DMS53 treated with DMSO at 0.1 percent for 48 hours (cell line): Measurements from ENCODE around the gene GPBP1L1.

ENCODE experiments used
- DNase-seq: peaks from one replicate; lab custom pipeline; 2025; ENCODE audit not compliant: unreplicated experiment; lab: John Stamatoyannopoulos, UW

GPBP1L1 gene

DNA sequence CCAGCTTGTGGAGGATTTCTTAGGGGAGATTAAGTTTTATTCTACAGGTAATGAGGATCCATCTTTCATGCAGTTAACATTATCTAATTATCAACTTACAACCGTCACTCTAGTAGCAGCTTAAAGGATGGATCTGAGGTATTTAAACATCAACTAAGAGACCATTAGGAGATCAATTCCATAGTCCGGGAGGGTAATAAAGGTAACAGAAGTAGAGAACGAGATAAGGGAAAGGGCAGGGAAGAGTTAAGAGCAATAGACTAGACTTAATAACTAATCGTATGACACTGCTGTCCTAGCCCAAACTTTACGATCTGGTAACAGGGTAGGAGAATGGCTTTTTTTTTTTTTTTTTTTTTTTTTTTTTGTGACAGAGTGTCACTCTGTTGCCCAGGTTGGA, 43.0 kb downstream of the GPBP1L1 start:
- no peak for DNase-seq

DNA sequence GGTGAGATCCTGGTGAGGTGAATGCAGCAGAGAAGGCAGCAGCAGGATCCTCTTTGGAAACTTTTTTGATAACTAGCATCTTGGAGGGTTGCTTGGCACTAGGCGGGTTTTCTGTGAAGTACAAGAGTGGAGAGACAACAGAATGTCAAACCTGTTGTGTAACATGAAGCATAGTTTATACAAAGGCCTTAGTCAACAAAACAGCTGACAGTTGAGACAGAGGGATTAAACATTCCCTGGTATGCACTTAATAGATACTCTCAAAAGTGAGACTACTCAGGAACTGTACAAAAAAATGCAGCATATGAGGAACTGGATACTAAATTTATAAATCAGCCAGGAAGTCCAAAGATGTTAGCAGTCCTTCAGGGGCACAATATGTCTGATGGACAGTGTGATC, 46.0 kb downstream of the GPBP1L1 start:
- no peak for DNase-seq

DNA sequence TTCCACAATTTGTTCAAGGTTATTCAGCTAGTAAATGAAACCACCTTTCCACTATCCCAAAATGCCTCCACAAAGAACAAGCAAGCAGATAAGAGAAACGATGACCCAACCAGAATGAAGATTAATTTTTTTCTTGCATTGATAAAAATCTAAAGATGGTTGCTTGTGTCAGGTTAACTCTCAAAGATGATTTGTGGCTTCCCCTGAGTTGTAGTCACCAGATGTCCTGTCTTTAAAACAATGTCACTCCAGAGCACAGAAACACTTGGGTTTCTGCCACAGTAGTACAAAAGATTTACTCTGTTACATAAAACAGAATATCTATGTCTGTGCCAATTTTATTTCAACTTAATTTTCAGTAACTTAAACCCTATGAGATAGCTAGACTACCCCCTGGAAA, 51.1 kb downstream of the GPBP1L1 start:
- DNase-seq = no peak

DNA sequence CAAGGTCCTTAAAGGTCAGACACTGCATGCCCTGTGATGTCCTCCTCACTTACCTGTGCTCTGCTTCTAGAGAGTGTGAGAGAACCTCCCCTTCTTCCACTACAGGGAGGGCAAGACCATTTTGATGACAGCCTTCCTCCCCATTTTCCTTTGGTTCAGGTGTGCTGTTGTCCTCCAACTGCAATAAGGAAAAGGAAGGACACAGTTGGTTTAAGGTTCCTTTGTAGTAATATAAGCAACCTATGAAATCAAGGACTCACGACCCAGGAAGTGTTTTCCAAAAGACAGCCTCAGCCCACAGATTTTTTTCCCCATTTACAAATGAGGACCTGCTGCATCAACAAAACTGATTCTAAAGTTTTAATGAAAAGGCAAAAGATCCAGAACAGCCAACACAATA, 55.9 kb downstream of the GPBP1L1 start:
- DNase-seq = no peak

DNA sequence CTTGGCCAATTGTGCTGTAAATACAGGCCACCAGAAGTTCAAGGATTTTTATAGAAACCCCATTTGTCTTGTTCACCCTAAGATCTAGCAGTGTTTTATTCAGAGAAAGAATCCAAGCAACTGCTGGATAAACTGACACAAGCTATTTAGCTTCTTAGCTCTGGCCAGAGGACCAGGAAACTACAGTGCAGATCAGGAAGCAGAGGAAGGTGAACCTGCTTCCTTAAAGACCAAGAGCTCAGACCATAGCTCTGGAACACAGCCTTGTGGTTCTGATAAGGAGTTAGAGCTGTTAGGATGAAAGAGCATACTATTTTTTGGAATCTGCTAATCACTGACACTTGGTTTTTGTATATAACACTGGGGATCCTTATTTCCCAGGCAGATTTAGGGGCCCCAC, 57.3 kb downstream of the GPBP1L1 start:
- DNase-seq = no peak

DNA sequence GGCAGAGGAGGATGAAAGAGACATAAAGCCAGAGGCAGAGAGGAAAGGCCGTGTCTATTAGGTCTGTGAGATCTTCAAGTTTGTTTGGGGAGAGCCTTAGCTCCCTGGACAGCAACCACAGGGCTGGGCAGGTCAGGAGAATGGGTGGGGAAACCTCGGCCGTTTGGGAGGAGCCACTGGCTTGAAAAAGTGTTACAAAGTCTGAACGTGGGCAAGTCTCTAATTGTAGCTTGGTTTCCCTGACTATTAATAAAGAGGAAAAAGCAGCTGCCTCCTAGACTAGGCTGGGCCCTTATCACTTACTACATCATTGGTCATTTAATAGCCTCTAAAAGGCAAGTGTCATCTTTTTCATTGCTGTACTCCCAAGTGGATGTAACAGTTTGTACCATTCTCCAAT, 62.4 kb downstream of the GPBP1L1 start, which contains the start of gene CCDC17:
CCDC17 (minus strand) TSS at position 83 of the 400 bp plus-strand sequence. CDS start 145 bp downstream, outside the sequence.
- no peak for DNase-seq

DNA sequence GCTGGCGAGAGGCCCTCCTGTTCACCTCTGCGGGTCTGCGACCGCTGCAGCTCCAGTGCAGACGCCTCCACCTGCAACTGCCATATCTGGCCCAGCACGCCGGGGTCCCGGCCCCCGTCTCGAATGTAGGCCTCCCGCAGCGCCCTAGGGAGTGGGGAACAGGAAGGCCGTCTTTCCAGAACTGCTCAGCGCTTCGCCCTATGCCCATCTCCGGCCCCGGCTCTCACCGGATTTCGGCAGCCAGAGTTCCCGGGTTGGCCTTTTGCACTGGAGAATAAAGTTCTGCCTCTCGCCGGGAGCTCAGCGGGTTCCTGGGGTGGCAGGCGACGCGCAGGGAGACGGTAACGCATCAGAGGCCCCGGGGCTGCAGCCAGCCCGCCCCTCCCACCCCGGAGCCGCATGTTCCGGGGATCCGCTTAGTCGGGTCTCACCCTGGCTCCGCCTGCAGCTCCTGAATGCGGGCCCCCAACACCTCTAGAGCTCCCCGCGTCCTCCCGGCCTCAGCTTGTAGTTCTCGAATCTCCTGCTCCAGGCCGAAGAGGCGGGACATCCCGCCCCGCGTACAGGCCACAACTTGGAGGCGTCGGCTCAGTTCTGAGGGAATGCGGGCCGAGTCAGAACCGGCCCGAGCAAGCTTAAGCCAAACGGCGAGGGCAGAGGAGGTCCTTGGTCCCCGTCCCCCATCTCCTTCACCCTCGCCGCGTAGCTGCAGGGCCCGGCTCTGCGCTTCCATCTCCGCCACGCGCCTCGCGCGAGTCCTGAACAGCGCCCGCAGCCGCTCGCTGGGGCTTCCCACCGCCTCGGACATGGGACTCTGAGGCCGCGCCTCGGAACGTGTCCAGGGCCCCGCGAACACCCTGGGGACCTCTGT, 63.6 kb downstream of the GPBP1L1 start:
- DNase-seq = no peak

DNA sequence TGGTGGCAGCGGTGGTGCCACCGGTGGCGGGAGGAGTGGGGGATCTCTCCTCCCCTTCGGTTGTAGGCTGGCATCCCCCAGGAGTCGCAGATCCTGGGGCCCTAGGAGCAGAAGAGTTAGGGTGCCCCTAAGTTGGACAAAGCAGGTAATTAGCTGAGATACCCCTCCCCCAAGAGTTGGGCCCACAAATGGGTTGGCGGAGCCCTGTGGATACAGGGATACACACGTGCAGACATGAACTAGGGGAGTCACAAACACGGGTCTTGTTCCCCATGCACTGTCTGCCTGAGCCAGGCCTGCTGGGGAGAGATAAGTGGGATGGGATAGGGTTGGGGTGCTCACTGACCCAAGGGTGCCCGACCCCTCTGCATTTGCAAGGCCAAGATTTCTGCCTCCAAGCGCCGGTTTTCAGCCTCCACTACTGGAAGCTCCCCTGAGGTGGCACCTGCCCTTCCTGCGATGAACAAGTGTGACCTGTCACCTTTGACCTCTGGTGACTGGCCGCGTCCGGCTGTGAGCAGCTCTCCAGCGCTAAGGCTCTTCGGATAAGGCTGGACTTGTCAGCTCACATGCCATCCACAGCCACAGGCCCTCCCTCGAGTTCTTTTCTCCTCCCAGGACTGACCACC, 64.3 kb downstream of the GPBP1L1 start:
- no peak for DNase-seq

DNA sequence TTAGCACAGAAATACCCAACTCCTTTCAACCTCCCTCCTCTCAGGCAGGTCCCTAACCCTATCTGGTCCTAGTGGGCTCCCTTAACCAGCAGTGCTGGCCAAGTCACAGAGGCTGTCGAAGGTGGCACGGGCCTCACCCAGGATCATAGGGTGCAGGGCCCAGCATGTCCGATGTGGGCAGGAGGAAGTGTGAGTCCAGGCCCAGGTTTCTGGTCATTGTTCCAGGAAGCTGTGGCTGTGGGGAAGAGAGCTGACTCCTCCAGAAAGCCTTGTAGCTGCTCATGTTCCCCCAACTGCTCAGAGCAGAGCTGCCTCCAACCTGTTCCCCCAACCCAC, 64.9 kb downstream of the GPBP1L1 start:
- DNase-seq = no peak

DNA sequence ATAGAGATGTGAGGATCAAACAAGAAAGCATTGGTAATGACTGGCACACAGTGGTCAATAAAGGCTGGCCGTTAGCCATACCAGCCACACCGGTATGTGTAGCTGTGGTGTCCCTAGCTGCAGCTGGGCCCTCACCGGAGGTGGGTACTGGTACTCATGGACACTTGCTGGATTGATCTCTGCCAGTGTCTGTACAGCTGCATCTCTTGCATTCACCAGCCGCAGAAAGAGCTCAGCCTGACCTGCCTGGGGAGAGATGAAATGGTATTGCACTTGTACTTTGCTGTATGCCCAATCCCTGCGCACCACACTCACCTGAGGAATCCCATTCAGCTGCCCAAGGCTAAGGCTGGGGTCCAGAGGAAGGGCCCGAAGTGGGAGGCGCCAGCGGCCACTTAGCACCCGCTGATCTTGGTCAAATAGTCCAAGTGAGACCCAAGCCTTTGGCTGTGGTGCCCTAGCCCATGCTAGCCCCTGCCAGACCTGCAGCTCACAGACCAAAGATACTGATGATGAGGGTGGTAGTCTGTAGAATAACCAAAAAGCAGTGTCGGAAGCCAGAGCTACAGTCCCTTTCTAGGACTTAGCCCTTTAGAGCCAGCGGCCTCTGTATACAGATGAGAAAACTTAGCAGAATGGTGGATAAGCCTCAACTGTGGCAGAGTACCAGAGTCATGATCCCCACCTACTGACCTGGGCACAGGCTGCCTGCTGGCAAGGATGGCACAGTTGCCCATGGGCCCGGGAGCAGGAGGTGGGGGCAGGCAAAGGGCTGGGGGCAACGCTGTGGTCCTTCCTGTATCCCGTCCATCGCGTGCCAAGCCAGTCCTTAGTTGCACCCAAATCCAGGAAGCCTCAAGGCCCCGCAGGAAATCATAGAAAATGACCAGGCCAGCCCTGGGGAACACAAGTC, 65.5 kb downstream of the GPBP1L1 start:
- no peak for DNase-seq

DNA sequence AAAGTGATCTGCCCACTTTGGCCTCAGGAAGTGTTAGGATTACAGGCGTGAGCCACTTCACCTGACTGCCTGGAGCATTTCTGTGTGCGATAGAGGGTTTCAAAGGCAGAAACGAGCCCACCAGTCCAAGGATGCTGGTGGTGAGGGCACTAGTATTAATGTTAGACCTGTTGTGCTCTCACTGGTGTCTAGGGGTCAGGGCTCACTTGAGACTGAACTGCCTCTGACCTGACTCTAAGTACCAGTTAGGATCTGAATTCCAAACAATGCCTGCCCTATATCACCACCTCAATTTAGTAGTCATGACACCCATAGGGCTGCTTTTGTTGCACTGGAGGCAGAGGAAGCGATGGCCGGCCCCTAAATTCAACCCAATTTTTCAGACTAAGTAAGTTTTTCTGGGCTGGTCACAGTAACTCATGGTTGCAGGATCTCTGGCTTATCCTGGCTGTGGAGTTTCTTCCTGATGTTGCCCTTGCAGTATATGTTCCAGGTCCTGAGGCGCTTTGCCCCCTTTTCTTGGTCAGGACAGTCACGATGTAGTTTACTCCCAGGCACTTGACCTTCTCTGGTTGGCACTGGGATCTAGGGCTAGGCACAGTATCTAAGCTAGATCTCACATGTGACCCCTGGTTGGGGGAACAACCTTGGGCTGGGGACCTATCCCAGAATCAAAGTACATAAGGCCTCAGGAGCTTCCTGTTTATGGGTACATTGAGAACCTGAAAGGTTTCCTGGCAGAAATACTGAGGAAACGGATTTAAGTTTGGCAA, 67.0 kb downstream of the GPBP1L1 start:
- no peak for DNase-seq

DNA sequence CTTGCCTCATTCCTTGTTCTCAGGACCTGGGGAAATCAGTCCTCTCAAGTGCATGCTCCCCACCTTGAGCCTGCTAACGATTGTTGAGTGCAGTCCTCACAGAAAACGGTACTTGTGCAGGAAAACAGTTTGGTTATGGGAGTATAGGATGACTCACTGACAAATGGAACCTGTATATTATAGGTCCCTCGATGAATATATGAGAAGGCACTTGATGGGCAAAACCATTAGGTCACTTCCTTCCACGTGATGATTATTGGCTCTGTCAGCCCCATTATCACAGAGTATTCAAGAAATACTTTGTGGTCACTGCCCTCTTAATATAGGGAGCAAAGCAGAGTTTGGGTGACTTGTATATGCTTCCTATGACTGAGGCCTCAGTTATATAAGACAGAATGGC, 68.7 kb downstream of the GPBP1L1 start:
- no peak for DNase-seq

DNA sequence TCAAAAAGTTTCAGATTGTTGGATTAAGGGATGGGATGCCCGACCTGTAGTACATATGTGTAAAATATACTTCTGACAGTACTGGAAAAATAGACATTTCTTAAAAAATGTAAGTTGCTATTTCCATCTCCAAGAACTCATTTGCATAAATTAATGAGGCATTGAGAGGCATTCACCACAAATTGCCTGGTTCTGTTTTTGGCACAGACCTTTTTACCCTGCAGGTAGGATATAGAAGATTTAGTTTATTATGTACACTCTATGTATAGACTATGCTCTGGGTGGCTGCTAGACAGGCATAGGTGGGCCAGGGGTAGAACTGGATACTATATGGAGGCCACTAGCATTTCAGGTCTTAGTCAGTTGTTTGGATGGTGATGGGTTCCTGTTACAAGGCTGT, 70.4 kb downstream of the GPBP1L1 start:
- no peak for DNase-seq

DNA sequence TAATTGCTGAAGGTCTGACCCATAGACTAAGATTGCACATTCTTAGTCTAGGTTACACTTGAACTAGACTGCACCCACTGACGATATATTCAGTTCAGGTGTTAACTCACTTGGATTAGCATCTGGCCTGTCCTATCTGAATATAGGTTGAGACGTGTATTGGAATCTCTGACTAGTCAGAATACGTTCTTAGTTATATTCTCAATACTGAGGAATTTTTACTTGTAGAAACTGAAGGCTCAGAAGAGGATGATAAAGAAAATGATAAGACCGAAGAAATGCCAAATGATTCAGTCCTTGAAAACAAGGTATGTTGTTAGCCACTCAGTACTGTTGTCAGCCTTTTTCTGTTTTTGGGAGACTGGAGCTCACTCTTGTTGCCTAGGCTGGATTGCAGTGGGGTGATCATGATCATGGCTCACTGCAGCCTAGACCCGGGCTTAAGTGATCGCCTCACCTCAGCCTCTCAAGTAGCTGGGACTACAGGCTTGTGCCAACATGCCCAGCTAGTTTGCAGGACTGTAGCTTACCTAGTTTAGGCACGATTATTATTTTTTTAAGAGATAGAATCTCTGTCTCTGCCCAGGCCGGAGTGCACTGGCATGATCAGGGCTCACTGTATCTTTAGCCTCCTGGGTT, 73.3 kb downstream of the GPBP1L1 start:
- DNase-seq = no peak

DNA sequence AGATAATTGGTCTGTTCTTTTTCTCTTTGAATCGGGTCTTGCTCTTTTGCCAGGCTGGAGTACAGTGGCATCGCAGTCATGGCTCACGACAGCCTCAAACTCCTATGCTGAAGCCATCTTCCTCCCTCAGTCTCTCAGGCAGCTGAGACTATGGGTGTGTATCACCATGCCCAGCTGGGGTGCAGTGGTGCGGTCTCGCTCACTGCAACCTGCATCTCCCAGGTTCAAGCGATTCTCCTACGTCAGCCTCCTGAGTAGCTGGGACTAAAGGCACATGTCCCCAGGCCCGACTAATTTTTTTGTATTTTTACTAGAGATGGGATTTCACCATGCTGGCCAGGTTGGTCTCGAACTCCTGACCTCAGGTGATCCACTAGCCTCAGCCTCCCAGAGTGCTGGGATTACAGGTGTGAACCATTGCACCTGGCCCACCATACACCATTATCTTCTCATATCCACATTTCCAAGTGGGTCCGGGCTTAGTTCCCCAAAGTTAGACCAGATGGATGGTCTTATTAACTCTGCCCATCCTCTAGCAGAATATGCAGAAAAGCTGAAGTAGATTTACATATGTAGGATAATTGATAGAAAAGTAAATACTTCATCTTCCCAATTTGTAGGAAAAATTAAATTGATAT, 75.6 kb downstream of the GPBP1L1 start:
- no peak for DNase-seq

DNA sequence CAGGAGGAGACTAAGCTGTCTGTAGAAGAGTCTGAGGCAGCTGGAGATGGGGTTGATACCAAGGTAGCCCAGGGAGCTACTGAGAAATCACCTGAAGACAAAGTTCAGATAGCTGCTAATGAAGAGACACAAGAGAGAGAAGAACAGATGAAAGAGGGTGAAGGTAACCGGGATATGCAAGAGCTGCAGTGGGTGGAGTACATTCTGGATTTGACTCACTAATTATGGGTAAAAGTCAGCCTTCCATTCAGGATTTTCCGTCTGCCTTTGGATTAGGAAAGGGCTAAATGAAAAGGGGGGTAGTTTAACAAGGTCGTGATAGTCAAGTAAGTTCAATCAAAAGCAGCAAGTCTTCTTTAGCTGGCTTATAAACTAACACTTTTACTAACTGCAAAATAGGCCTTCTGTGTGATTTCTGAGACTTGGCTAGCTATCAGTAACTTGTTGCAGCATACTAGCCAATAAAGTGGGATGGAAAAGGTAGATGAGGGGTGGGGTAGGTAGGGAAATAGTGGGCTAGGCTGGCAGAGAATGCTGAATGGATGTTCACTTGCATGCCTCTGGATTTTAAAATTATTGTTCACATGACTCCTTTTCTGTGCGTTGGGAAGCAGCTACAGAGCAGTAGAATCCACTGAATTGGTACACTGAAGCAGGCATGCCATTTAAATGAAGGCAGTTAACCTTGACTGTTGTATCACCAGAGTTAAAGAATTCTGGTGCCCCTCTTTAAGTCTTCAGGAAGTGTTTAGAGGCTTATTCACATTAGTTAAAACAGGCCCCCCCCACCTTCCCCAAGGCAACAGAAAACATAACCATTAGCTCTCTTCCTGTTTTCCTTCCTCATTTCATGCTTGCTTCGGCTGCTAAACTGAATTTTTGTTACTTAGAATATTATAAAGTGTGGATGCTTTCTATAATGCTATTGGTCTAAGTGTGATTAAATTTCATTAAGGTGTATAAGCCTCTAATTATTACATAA, 77.9 kb downstream of the GPBP1L1 start:
- DNase-seq = no peak

DNA sequence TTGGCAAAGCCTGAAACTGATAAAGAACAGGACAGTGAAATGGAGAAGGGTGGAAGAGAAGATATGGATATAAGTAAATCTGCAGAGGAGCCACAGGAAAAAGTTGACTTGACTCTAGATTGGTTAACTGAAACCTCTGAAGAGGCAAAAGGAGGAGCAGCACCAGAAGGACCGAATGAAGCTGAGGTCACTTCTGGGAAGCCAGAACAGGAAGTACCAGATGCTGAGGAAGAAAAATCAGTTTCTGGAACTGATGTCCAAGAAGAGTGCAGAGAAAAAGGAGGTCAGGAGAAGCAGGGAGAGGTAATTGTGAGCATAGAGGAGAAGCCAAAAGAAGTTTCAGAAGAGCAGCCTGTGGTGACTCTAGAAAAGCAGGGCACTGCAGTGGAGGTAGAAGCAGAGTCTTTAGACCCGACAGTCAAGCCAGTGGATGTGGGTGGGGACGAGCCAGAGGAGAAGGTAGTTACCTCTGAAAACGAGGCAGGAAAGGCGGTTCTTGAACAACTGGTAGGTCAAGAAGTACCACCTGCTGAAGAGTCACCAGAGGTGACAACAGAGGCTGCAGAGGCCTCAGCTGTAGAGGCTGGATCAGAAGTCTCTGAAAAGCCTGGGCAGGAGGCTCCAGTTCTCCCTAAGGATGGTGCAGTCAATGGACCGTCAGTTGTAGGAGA, 78.8 kb downstream of the GPBP1L1 start:
- DNase-seq = no peak

DNA sequence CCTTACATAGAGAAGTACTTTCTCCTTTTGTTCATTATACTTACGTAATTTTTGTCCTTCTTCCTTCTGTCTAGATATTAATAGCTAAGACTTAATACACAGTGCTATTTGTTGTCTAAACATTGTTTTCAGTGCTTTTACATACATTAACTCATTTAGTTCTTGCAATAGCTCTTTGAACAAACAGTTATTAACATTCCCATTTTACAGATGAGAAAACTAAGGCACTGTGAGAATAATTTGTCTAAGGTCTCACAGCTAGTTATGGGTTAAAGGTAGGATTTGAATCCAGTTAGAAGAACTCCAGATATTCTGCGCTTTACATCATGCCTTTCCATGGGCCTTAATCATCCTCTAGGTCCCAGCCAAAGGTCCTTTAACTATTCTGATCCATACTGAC, 82.1 kb downstream of the GPBP1L1 start:
- no peak for DNase-seq
